Measurements from ENCODE around the gene DTL. TPM values are rescaled to one million over a fixed set of nuclear protein-coding genes. Genes with fewer than 3 reads are reported as not detected.

DTL gene, protein sequence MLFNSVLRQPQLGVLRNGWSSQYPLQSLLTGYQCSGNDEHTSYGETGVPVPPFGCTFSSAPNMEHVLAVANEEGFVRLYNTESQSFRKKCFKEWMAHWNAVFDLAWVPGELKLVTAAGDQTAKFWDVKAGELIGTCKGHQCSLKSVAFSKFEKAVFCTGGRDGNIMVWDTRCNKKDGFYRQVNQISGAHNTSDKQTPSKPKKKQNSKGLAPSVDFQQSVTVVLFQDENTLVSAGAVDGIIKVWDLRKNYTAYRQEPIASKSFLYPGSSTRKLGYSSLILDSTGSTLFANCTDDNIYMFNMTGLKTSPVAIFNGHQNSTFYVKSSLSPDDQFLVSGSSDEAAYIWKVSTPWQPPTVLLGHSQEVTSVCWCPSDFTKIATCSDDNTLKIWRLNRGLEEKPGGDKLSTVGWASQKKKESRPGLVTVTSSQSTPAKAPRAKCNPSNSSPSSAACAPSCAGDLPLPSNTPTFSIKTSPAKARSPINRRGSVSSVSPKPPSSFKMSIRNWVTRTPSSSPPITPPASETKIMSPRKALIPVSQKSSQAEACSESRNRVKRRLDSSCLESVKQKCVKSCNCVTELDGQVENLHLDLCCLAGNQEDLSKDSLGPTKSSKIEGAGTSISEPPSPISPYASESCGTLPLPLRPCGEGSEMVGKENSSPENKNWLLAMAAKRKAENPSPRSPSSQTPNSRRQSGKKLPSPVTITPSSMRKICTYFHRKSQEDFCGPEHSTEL
- 3.7 and 31.8 TPM in 2 replicates for total RNA-seq

DNA sequence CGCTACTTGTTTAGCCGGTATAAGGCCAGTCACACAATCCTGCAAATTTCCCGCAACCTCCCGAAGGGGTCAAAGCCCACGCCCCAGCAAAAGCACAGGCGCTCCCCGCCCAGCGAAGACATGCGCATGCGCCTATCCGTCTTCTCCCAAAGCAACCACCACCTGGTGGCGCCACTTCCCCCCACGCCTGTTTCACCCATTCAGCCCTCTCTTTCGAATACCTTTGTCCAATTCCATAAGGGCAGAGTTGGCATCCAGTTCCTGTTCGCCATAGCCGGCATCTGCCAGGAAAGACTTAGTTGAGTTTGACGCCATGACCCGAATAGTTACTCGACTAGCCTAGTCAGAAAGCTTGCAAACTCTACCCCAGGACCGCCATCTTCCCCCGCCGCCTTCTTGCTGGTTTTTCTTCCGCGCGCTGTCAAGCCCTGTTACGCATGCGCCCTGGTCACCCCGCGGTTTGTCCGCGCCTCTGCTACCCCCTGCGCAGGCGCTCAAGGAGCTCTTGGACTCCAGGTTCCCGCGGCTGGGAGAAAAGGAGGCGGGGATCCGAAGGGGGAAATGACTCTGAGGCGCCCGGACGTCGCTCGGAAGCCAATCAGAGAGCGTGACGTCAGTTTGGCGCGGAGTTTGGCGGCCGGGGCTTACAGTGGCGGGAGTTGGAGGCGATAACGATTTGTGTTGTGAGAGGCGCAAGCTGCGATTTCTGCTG lies at the start of gene DTL, which contains the start of gene INTS7:
Gene DTL, plus strand, starts transcription at position 626 of the 712 bp plus-strand sequence. CDS start 143 bp downstream, outside the sequence.
Gene INTS7, minus strand, starts transcription at position 435 of the 712 bp plus-strand sequence. Its CDS starts 120 bp downstream, at position 315.

Other genes with a start within 250 kb of the DTL start
- 57.5 and 57.7 TPM in 2 replicates for gene LPGAT1, start 205.0 kb upstream of the DTL start, total RNA-seq
- gene INTS7, start 191 bp upstream of the DTL start, total RNA-seq = 9.3 and 21.7 TPM in 2 replicates
- 21.5 and 29.0 TPM in 2 replicates for gene PPP2R5A, start 249.7 kb downstream of the DTL start, total RNA-seq